Suprapubic skin (tissue), 4 donors: ENCODE measurements around the gene CRX. TPM values are rescaled to one million over a fixed set of nuclear protein-coding genes. Genes with fewer than 3 reads are reported as not detected.

ENCODE experiments used
- DNase-seq, 2 donors: peaks; one replicate each; pipeline ENCODE4 v3.0.0-alpha.2; 2019; ENCODE audit warnings: low spot score in 2 of 2
- H3K27ac ChIP-seq: fragments of 200-600 bp; sonication (generic); one replicate; pipeline ENCODE4 v1.5.1; 2019
- H3K27me3 ChIP-seq: fragments of 200-600 bp; sonication (generic); one replicate; pipeline ENCODE4 v1.5.1; 2019
- H3K36me3 ChIP-seq: fragments of 200-600 bp; sonication (generic); one replicate; pipeline ENCODE4 v1.5.1; 2019
- H3K4me1 ChIP-seq: fragments of 200-600 bp; sonication (generic); one replicate; pipeline ENCODE4 v1.5.1; 2019
- H3K4me3 ChIP-seq: fragments of 200-600 bp; sonication (generic); one replicate; pipeline ENCODE4 v1.5.1; 2019; ENCODE audit warnings: mild to moderate bottlenecking
- H3K9me3 ChIP-seq: fragments of 200-600 bp; sonication (generic); one replicate; pipeline ENCODE4 v1.5.1; 2019
- EP300 ChIP-seq: sonication (generic); formaldehyde crosslinking; IDR thresholded peaks from one replicate; pipeline ENCODE4 v1.6.1; 2017; ENCODE audit warnings: antibody characterized with exemption
- POLR2A ChIP-seq, 2 donors: fragments of 450-650 bp; IDR thresholded peaks; one replicate each; pipeline ENCODE4 v1.6.1; 2017; ENCODE audit warnings: antibody characterized with exemption in 2 of 2, mild to moderate bottlenecking in 2 of 2, moderate library complexity in 2 of 2
- POLR2AphosphoS5 ChIP-seq, 3 donors: sonication (generic); formaldehyde crosslinking; IDR thresholded peaks; one replicate each; pipeline ENCODE4 v1.6.1; 2017; ENCODE audit warnings: antibody characterized with exemption in 3 of 3
- WGBS: methylation state at CpG from one replicate; pipeline ENCODE4 v1.1.5; 2018; 5-methylcytosine and 5-hydroxymethylcytosine counted together
- total RNA-seq, 4 donors: library from RNA; depleted of rRNA; stranded (reverse); fragments of >200 nt; gene quantifications; one replicate each; pipeline ENCODE4 v1.1.0, GENCODE V29; 2016
- TF ChIP-seq, protein P1 (sequence below), 2 donors: fragments of 200-600 bp in 1 of 2; fragments of 450-650 bp in 1 of 2; sonication (generic) in 1 of 2; IDR thresholded peaks; one replicate each; pipeline ENCODE4 v1.5.1; 2016 to 2019; ENCODE audit warnings: antibody characterized with exemption in 2 of 2, mild to moderate bottlenecking in 1 of 2, moderate library complexity in 1 of 2

The CRX gene
- total RNA-seq, 4 donors from 2014 or later: not detected

DNA sequence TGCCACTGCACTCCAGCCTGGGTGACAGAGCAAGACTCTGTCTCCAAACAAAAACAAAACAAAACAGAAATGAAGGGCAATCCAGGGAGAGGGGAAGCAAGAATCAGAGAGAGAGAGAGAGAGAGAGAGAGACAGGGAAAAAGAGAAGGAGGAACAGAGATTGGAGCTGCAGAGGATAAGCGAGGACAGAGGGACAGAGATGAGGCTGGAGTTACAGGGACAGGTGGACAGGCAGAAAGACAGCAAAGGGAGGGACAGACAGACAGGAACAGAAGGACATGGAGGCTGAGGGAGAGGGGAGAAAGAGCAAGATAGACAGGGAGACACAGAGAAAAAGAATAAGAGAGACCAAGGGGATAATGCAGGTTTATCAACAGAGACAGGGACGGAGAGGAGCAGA, 1.3 kb upstream of the CRX start:
- Histone ChIP-seq H3K27ac (no peak overlapping the region), H3K36me3 (no peaks in the 10 kb centered on the region), H3K4me1 (no peaks in the 10 kb centered on the region), H3K4me3 (no peak overlapping the region), H3K27me3 (peaks cover 54% of the 10 kb centered on the region), H3K9me3 (no peaks in the 10 kb centered on the region)
- WGBS: 78% methylated on average over 2 of the region's 2 CpGs
- DNase-seq: no peak
- TF ChIP-seq, protein P1, sequence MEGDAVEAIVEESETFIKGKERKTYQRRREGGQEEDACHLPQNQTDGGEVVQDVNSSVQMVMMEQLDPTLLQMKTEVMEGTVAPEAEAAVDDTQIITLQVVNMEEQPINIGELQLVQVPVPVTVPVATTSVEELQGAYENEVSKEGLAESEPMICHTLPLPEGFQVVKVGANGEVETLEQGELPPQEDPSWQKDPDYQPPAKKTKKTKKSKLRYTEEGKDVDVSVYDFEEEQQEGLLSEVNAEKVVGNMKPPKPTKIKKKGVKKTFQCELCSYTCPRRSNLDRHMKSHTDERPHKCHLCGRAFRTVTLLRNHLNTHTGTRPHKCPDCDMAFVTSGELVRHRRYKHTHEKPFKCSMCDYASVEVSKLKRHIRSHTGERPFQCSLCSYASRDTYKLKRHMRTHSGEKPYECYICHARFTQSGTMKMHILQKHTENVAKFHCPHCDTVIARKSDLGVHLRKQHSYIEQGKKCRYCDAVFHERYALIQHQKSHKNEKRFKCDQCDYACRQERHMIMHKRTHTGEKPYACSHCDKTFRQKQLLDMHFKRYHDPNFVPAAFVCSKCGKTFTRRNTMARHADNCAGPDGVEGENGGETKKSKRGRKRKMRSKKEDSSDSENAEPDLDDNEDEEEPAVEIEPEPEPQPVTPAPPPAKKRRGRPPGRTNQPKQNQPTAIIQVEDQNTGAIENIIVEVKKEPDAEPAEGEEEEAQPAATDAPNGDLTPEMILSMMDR (IDR thresholded peaks at IDR 0.05): no peak
- TF ChIP-seq EP300 (no peak), POLR2A (IDR thresholded peaks at IDR 0.05) (no peak), POLR2AphosphoS5 (IDR thresholded peaks at IDR 0.05) (no peak)

GRCh38 chr19:47824396-47824795, 2.7 kb downstream of the CRX start:
- Histone ChIP-seq H3K4me3 (no peak overlapping the region), H3K4me1 (no peaks in the 10 kb centered on the region), H3K36me3 (no peaks in the 10 kb centered on the region), H3K27me3 (peaks cover 42% of the 10 kb centered on the region), H3K27ac (no peak overlapping the region), H3K9me3 (peaks cover 6% of the 10 kb centered on the region)
- no peak for DNase-seq
- 84% methylated on average over 6 of the region's 6 CpGs for WGBS
- TF ChIP-seq POLR2A (IDR thresholded peaks at IDR 0.05): no peak

GRCh38 chr19:47826800-47827199, 5.1 kb downstream of the CRX start:
- H3K36me3 ChIP-seq: no peaks in the 10 kb centered on the region
- DNase-seq: no peak
- peaks cover 6% of the 10 kb centered on the region for H3K9me3 ChIP-seq
- no peak overlapping the region for H3K4me3 ChIP-seq
- no peaks in the 10 kb centered on the region for H3K4me1 ChIP-seq
- TF ChIP-seq, protein P1 (IDR thresholded peaks at IDR 0.05): no peak
- no peak for TF ChIP-seq POLR2A (IDR thresholded peaks at IDR 0.05)
- no peak for TF ChIP-seq POLR2AphosphoS5 (IDR thresholded peaks at IDR 0.05)
- TF ChIP-seq EP300: no peak
- peaks cover 20% of the 10 kb centered on the region for H3K27me3 ChIP-seq
- 78% methylated on average over 6 of the region's 6 CpGs for WGBS
- H3K27ac ChIP-seq: no peak overlapping the region

DNA sequence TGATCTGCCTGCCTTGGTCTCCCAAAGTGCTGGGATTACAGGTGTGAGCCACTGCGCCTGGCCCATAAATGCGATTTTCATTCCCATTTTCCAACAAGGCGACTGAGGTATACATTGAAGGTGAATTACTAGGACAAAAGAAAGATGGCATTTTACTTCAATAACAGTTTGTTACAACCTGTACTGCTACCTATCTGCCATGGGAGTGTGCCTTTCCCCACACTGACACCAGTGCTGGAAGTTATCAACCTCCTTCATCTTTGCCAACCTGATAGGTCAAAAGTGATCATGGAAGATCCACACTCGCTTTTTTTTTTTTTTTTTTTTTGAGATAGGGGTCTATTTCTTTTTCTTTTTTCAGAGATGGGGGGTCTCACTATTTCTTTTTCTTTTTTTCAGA, 11.0 kb downstream of the CRX start:
- peaks cover 3% of the 10 kb centered on the region for H3K27me3 ChIP-seq
- H3K9me3 ChIP-seq: no peaks in the 10 kb centered on the region
- no peaks in the 10 kb centered on the region for H3K36me3 ChIP-seq
- DNase-seq: no peak
- WGBS: 94% methylated on average over 4 of the region's 4 CpGs
- H3K4me1 ChIP-seq: no peaks in the 10 kb centered on the region
- H3K27ac ChIP-seq: no peak overlapping the region
- H3K4me3 ChIP-seq: no peak overlapping the region
- TF ChIP-seq, protein P1 (IDR thresholded peaks at IDR 0.05): no peak
- TF ChIP-seq POLR2A (IDR thresholded peaks at IDR 0.05) (no peak), EP300 (no peak), POLR2AphosphoS5 (IDR thresholded peaks at IDR 0.05) (no peak)

- Histone ChIP-seq H3K4me3 (no peak overlapping the region), H3K9me3 (no peaks in the 10 kb centered on the region), H3K36me3 (no peaks in the 10 kb centered on the region), H3K27ac (no peak overlapping the region), H3K27me3 (peaks cover 13% of the 10 kb centered on the region), H3K4me1 (no peaks in the 10 kb centered on the region)
- TF ChIP-seq POLR2AphosphoS5 (IDR thresholded peaks at IDR 0.05): no peak
- DNase-seq: no peak
- 47% methylated on average over 3 of the region's 8 CpGs for WGBS
These were observed 14.3 kb downstream of the CRX start for GRCh38 chr19:47836038-47836437.

DNA sequence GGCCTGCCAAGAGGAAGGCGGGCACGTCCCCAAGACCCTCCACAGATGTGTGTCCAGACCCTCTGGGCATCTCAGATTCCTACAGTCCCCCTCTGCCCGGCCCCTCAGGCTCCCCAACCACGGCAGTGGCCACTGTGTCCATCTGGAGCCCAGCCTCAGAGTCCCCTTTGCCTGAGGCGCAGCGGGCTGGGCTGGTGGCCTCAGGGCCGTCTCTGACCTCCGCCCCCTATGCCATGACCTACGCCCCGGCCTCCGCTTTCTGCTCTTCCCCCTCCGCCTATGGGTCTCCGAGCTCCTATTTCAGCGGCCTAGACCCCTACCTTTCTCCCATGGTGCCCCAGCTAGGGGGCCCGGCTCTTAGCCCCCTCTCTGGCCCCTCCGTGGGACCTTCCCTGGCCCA, 17.7 kb downstream of the CRX start:
- Histone ChIP-seq H3K27ac (no peak overlapping the region), H3K9me3 (no peaks in the 10 kb centered on the region), H3K4me1 (no peaks in the 10 kb centered on the region), H3K27me3 (peaks cover 34% of the 10 kb centered on the region), H3K36me3 (no peaks in the 10 kb centered on the region), H3K4me3 (no peak overlapping the region)
- TF ChIP-seq, protein P1 (IDR thresholded peaks at IDR 0.05): no peak
- TF ChIP-seq POLR2AphosphoS5 (IDR thresholded peaks at IDR 0.05) (no peak), POLR2A (IDR thresholded peaks at IDR 0.05) (no peak), EP300 (no peak)
- WGBS: 67% methylated on average over 16 of the region's 16 CpGs
- no peak for DNase-seq
